Choroid plexus epithelial cell (primary cell): Measurements from ENCODE around the gene TMEM17.

ENCODE experiments used
- DNase-seq: peaks from one replicate; pipeline ENCODE4 v3.0.0-alpha.2; 2010; ENCODE audit warnings: low read depth
- H3K4me3 ChIP-seq: 2 replicates; pipeline ENCODE4 v1.5.1; 2011; ENCODE audit warnings: low read depth, mild to moderate bottlenecking, control low read depth, low read length, moderate library complexity
- TF ChIP-seq, protein P1 (sequence below): conservative IDR thresholded peaks from 2 replicates; pipeline ENCODE4 v1.5.1; 2011; ENCODE audit warnings: low read depth, mild to moderate bottlenecking, control low read depth, inconsistent platforms, low read length, moderate library complexity

The TMEM17 gene

DNA sequence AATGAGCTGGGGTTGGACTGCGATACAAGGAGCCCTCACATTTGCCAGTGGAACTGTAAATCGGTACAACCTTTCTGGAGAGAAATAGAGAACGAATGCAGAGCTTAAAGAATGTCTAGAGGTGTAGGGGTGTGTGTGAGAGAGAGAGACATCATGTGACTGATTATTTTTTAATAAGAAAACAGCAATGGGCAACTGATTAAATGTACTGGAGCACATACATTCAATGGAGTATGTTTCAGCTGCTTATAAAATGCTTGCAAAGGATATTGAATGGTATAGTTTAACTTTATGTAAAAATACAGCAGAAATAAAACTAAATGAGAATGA is 391 bp upstream of the TMEM17 start:
- TF ChIP-seq, protein P1, sequence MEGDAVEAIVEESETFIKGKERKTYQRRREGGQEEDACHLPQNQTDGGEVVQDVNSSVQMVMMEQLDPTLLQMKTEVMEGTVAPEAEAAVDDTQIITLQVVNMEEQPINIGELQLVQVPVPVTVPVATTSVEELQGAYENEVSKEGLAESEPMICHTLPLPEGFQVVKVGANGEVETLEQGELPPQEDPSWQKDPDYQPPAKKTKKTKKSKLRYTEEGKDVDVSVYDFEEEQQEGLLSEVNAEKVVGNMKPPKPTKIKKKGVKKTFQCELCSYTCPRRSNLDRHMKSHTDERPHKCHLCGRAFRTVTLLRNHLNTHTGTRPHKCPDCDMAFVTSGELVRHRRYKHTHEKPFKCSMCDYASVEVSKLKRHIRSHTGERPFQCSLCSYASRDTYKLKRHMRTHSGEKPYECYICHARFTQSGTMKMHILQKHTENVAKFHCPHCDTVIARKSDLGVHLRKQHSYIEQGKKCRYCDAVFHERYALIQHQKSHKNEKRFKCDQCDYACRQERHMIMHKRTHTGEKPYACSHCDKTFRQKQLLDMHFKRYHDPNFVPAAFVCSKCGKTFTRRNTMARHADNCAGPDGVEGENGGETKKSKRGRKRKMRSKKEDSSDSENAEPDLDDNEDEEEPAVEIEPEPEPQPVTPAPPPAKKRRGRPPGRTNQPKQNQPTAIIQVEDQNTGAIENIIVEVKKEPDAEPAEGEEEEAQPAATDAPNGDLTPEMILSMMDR: no peak

DNA sequence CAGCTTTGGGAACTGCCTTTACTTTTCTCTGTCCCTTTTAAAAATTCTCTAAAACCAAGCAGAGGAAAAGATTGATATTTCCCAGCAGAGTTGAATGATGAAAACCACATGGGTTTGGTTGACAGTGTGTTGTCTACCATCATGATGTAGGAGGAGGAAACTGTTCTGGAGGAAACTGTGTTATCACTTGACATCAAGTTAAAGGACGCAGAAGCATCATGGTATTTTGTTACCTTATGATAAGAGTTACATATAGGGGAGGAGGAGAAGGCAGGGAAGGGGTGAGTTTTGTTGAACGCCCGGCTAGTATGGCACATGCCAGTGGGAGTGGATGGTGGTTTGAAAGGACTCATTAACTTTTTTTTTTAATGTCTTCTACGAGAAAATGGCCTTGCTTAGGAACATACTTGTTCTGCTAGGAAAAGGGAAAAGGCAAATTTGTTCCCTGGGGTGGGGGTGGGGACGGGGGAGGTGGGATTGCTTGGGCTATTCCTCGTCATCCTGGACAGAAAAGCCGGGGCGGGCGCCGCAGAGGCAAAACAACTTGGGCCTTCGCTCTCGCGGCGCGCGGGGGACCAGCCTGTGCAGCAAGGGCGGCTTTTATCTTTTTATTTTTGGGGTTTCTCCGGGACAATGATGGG is 766 bp downstream of the TMEM17 start:
- TF ChIP-seq, protein P1: no peak
- H3K4me3 ChIP-seq: peak overlapping the region; percentile 80
- DNase-seq: peak; percentile 4

More for the DNA sequence above, 391 bp upstream of the TMEM17 start:
- peak overlapping the region; percentile 80 for H3K4me3 ChIP-seq
- DNase-seq: no peak

DNA sequence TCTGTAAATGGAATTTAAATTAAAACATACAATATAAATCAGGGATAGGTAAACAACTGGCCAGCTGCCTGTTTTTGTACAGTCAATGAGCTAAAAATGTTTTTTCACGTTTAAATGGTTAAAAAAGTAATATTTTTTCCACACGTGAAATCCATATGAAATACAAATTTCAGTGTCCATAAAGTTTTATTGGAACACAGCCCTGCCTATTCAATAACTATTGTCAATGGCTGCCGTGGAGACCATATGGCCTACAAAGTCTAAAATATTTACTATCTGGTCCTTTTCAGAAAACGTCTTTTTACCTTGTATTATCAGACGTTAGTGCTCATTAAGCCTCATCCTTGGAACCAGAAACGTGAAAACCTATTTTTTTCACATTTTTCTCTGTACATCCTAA is 1.3 kb downstream of the TMEM17 start:
- DNase-seq: no peak
- TF ChIP-seq, protein P1: no peak
- no peak overlapping the region for H3K4me3 ChIP-seq

DNA sequence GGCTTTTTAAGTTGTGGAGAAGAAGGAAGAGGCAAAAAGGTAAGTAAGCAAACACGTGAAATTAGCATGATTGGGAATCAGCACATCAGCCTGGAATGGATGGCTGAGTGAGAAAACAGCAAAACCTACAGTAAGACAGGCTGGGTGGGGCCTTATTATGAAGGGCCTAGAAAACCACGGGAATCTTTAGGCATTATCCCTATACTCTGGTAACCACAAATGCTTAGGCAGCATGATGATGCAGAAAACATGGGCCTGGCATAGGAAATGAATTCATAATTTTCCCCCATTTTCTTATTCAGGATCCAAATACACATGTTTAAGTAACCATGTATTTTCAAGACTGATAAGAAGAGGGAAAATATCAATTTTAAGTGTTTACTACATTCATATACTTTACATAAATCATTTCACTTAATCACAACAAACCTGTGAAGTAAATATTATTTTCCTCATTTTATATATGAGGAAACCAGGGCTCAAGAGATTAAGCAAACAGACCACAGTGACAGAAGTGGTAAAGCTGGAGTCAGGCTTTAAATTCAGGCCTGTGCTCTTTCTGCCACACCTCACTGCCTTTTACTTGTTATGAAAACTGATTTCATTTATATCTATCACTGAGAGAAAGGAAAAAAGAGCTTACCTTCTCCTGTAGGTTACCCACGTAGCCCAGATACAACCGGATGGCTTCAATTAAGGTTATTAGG is 4.0 kb downstream of the TMEM17 start:
- no peak overlapping the region for H3K4me3 ChIP-seq
- TF ChIP-seq, protein P1: no peak
- DNase-seq: peak; percentile 10

DNA sequence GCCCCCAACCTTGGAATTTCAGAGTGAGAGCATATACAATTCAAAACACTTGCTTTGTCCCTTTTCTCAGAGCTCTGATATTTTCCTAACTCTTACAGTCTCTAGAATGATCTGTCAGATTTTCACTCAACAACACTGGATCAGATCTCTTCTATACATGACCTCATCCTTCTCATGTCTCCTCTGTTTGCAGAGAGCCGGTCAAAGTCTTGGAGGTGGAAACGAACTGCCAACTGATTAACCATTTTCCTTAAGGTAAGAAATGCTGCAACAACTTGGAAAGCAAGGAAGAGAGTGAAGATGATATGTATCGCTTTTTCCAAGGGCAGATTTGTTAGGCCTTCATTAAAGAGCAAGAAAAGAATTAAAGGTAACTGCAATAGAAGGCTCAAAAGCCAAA is 4.9 kb downstream of the TMEM17 start:
- TF ChIP-seq, protein P1: no peak
- no peak for DNase-seq
- H3K4me3 ChIP-seq: no peak overlapping the region

DNA sequence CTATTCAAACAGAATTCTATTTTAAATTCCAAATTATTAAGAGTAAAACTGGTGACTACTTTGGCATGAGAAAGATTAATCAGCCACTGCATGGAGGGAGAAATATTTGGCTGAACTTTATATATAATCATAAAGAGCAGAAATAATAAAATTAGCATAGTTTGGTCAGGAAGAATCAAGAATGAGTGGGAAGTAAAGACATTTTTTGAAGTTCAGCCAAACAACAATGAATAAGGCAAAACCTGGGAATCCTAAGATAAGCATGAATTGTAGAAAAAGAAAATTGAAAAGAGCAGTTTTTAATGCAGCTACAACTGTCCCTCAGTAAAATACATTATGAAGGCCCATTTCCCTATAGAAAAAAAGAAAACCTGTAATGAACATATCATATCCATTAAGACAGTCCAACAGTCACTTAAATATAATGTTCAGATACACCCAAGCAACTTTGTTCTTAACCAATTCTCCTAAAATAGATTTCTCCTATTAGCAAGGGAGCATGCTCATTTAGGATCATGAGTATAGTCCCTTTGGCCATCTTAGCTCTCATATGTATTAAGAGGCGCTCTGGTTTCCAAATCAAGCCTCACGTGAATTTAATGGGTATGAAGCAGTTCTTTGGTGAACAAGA is 6.5 kb downstream of the TMEM17 start:
- TF ChIP-seq, protein P1: no peak
- no peak for DNase-seq
- H3K4me3 ChIP-seq: no peak overlapping the region
